Measurements from ENCODE around the gene GLRA1. TPM values are rescaled to one million over a fixed set of nuclear protein-coding genes. Genes with fewer than 3 reads are reported as not detected.
A peak's percentile ranks its signal among the peaks of the same experiment; 100 is the strongest.

Gene GLRA1
- total RNA-seq, 1 donor = not detected

DNA sequence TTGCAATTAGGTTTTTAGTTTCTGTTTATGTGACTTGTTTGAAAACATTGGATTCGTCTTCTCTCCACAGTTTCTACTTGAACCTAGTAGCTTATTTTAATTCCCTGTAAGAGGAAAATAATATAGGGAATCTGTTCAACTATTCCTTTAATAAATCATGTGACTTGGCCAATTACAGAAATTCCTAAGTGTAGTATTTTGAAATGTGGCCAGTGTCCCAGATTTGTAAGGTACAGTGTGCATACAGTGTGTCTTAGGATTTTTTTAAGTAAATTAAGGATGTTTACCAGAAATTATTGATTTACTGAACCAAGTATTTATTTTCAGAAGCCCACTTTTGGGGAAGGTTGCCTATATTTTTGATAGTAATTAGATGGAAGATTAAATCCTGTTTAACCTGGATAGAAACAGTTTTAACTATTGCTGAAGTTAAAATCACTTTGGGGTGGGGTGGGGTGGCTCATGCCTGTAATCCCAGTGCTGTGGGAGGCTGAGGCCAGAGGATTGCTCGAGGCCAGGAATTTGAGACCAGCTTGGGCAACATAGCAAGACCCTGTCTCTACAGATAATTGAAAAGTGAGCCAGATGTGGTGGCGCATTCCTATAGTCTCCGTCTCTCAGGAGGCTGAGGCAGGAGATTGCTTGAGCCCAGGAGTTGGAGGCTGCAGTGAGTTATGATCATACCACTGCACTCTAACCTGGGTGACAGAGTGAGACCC, 116.0 kb downstream of the GLRA1 start:
- TF ChIP-seq, protein P1, sequence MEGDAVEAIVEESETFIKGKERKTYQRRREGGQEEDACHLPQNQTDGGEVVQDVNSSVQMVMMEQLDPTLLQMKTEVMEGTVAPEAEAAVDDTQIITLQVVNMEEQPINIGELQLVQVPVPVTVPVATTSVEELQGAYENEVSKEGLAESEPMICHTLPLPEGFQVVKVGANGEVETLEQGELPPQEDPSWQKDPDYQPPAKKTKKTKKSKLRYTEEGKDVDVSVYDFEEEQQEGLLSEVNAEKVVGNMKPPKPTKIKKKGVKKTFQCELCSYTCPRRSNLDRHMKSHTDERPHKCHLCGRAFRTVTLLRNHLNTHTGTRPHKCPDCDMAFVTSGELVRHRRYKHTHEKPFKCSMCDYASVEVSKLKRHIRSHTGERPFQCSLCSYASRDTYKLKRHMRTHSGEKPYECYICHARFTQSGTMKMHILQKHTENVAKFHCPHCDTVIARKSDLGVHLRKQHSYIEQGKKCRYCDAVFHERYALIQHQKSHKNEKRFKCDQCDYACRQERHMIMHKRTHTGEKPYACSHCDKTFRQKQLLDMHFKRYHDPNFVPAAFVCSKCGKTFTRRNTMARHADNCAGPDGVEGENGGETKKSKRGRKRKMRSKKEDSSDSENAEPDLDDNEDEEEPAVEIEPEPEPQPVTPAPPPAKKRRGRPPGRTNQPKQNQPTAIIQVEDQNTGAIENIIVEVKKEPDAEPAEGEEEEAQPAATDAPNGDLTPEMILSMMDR (IDR thresholded peaks at IDR 0.05; ENCODE audit: insufficient read depth, low read length) = no peak
- peak; percentile 46 for DNase-seq (ENCODE audit: low read depth)
- H3K4me3 ChIP-seq (ENCODE audit: low read depth, low read length) = no peak overlapping the region

- TF ChIP-seq, protein P1 (IDR thresholded peaks at IDR 0.05; ENCODE audit: insufficient read depth, low read length) = no peak
- DNase-seq (ENCODE audit: low read depth) = peak; percentile 89
- no peak overlapping the region for H3K4me3 ChIP-seq (ENCODE audit: low read depth, low read length)
These were observed 119.0 kb downstream of the GLRA1 start for GRCh38 chr5:151805414-151806223.

DNA sequence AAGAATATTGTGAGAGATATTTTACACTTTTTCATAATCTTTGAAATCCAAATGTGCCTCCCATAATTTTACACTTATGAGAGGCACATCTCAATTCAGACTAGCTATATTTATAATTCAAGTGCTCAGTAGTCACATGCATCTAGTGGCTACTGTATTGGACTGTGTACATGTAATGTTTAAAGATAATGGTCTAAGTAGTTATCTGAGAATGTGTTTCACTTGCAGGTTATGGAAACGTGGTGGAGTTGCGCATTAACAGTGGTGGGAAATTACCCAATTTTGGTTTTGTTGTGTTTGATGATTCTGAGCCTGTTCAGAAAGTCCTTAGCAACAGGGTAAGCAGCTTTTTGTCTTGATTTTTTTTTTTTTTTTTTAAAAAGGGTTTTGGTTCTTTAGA, 124.1 kb downstream of the GLRA1 start:
- DNase-seq (ENCODE audit: low read depth) = no peak
- TF ChIP-seq, protein P1 (IDR thresholded peaks at IDR 0.05; ENCODE audit: insufficient read depth, low read length) = no peak
- H3K4me3 ChIP-seq (ENCODE audit: low read depth, low read length) = no peak overlapping the region

DNA sequence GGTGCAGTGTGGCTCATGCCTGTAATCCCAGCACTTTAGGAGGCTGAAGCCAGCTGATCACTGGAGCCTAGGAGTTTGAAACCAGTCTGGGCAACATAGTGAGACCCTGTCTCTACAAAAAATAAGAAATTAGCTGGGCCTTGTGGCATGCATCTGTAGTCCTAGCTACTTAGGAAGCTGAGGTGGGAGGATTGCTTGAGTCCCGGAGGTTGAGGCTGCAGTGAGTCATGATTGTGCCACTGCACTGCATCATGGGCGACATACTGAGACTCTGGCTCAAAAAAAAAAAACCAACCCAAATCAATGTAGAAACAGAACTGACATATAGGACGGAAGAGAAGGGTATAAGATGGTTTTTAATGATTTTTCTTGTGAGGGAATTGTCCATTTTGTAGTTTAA, 125.2 kb downstream of the GLRA1 start:
- no peak for DNase-seq (ENCODE audit: low read depth)
- H3K4me3 ChIP-seq (ENCODE audit: low read depth, low read length) = no peak overlapping the region
- TF ChIP-seq, protein P1 (IDR thresholded peaks at IDR 0.05; ENCODE audit: insufficient read depth, low read length) = no peak

DNA sequence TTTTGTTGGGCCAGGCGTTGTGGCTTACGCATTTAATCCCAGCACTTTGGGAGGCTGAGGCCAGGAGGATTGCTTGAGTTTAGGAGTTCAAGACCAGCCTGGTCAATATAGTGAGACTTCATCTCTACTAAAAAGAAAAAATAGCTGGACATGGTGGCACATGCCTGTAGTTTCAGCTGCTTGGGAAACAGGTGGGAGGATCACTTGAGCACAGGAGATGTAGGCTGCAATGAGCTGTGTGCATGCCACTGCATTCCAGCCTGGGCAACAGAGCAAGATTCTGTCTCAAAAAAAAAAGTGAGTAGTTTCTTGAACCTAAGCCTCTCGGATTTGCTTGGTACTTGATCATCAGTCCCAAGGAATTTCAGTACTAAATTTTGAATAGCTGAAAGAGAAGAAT, 126.0 kb downstream of the GLRA1 start:
- TF ChIP-seq, protein P1 (IDR thresholded peaks at IDR 0.05; ENCODE audit: insufficient read depth, low read length) = no peak
- DNase-seq (ENCODE audit: low read depth) = no peak
- H3K4me3 ChIP-seq (ENCODE audit: low read depth, low read length) = no peak overlapping the region

DNA sequence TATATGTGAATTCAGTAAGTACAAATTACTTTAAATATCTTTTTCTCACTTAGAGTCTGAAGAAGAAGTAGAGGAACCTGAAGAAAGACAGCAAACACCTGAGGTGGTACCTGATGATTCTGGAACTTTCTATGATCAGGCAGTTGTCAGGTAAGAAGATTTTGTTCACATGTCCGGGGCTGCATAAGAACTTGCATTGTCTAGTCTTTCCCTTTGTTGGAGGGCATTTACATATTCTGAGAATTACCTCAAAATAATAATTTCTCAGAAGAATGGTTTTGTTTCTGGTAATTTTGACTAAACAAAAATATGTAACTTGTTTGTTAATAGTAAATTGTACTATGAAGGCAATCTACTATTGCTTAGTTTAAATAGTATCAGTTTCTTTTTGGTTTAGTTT, 129.2 kb downstream of the GLRA1 start:
- H3K4me3 ChIP-seq (ENCODE audit: low read depth, low read length) = no peak overlapping the region
- TF ChIP-seq, protein P1 (IDR thresholded peaks at IDR 0.05; ENCODE audit: insufficient read depth, low read length) = no peak
- no peak for DNase-seq (ENCODE audit: low read depth)

Measured in fibroblast of the aortic adventitia (primary cell).